OCI-LY7 (cell line): ENCODE measurements around the gene CAP2. TPM values are rescaled to one million over a fixed set of nuclear protein-coding genes. Genes with fewer than 3 reads are reported as not detected.

Source experiments
- BruUV-seq: library from RNA; stranded (reverse); fragments of 400-500 nt; replicated peaks from 2 replicates; lab custom pipeline; 2021; lab: Mats Ljungman, UMichigan
- CTCF ChIA-PET: fragments of 300-600 bp; sonication (Branson Sonifier 250); formaldehyde crosslinking; loops from one replicate; lab custom pipeline; 2022; ENCODE audit warnings: antibody characterized with exemption; ENCODE audit not compliant: unreplicated experiment; lab: Charles Lee
- POLR2A ChIA-PET: fragments of 300-600 bp; sonication (Branson Sonifier 250); formaldehyde crosslinking; loops from one replicate; lab custom pipeline; 2022; ENCODE audit warnings: antibody characterized with exemption; lab: Charles Lee
- DNase-seq: peaks from one replicate; pipeline ENCODE4 v3.0.0-alpha.2; 2015; ENCODE audit warnings: low spot score
- H2AFZ ChIP-seq: fragments of 200-600 bp; sonication (generic), shearing (Covaris generic); 2 replicates; pipeline ENCODE4 v1.6.1; 2014; ENCODE audit warnings: mild to moderate bottlenecking, antibody characterized with exemption, low read length, moderate library complexity
- H3K27ac ChIP-seq: fragments of 200-600 bp; sonication (generic); 2 replicates; pipeline ENCODE4 v1.5.1; 2014; ENCODE audit warnings: mixed run types, low read depth, mild to moderate bottlenecking, moderate library complexity, low read length, inconsistent platforms; ENCODE audit not compliant: poor library complexity, severe bottlenecking
- H3K36me3 ChIP-seq: fragments of 200-600 bp; sonication (generic); 2 replicates; pipeline ENCODE4 v1.6.1; 2014; ENCODE audit warnings: mild to moderate bottlenecking, antibody characterized with exemption, low read length, moderate library complexity, mixed read lengths; ENCODE audit not compliant: insufficient read depth
- H3K4me1 ChIP-seq: fragments of 200-600 bp; sonication (generic); 2 replicates; pipeline ENCODE4 v1.5.1; 2014; ENCODE audit warnings: mild to moderate bottlenecking, low read length; ENCODE audit not compliant: insufficient read depth, poor library complexity, severe bottlenecking
- H3K4me2 ChIP-seq: fragments of 200-600 bp; sonication (generic); 2 replicates; pipeline ENCODE4 v1.6.1; 2014; ENCODE audit warnings: mild to moderate bottlenecking, low read length
- H3K4me3 ChIP-seq: fragments of 200-600 bp; sonication (generic); 2 replicates; pipeline ENCODE4 v1.5.1; 2014; ENCODE audit warnings: mild to moderate bottlenecking, low read depth, low read length; ENCODE audit not compliant: poor library complexity, severe bottlenecking
- H3K79me2 ChIP-seq: fragments of 200-600 bp; sonication (generic); 2 replicates; pipeline ENCODE4 v1.6.1; 2016; ENCODE audit warnings: low read depth, mild to moderate bottlenecking, low read length, moderate library complexity, mixed read lengths; ENCODE audit not compliant: insufficient read depth
- H3K9me2 ChIP-seq: fragments of 200-600 bp; sonication (generic); 2 replicates; pipeline ENCODE4 v1.6.1; 2016; ENCODE audit warnings: mild to moderate bottlenecking, low read length, mixed read lengths; ENCODE audit not compliant: insufficient read depth
- H3K9me3 ChIP-seq: fragments of 200-600 bp; sonication (generic); 2 replicates; pipeline ENCODE4 v1.6.1; 2014; ENCODE audit warnings: mild to moderate bottlenecking, mixed run types, low read length, mixed read lengths
- H4K20me1 ChIP-seq: fragments of 200-600 bp; sonication (generic); 2 replicates; pipeline ENCODE4 v1.6.1; 2014; ENCODE audit warnings: mild to moderate bottlenecking, antibody characterized with exemption, low read length, moderate library complexity, mixed read lengths; ENCODE audit not compliant: insufficient read depth
- CTCF ChIP-seq: fragments of 200-600 bp; sonication (generic); conservative IDR thresholded peaks from 2 replicates; pipeline ENCODE4 v1.5.1; 2014; ENCODE audit warnings: mild to moderate bottlenecking, antibody characterized with exemption, low read length, moderate library complexity, mixed read lengths
- EZH2phosphoT487 ChIP-seq: fragments of 200-600 bp; sonication (generic); IDR thresholded peaks from 2 replicates; pipeline ENCODE4 v1.6.1; 2018; ENCODE audit warnings: low read depth, borderline replicate concordance, mild to moderate bottlenecking, mixed run types, antibody characterized with exemption, low read length, moderate library complexity, mixed read lengths
- intact Hi-C: fragments of 100-400 bp; cut with micrococcal nuclease; formaldehyde crosslinking; loops from one replicate; pipeline ENCODE4 v1.10.0; 2022; ENCODE audit not compliant: unreplicated experiment
- total RNA-seq, 2 experiments: library from RNA; depleted of rRNA in 1 of 2; stranded (reverse); fragments of >200 nt in 1 of 2; shearing (Covaris generic) in 1 of 2; gene quantifications; 2 replicates each; pipeline ENCODE4 v1.2.3, GENCODE V29; 2014 to 2022

CAP2 gene
- total RNA-seq, 2 experiments from 2014 or later, result not detected

GRCh38 chr6:17490724-17491123, 97.3 kb downstream of the CAP2 start:
- CTCF ChIA-PET, result no interaction called here
- no TSS peak for BruUV-seq
- H2AFZ ChIP-seq, result no peak overlapping the region
- no peaks in the 10 kb centered on the region for H4K20me1 ChIP-seq
- POLR2A ChIA-PET, result no interaction called here
- no peaks in the 10 kb centered on the region for H3K79me2 ChIP-seq
- no peak overlapping the region for H3K4me2 ChIP-seq
- no peaks in the 10 kb centered on the region for H3K36me3 ChIP-seq
- no peaks in the 10 kb centered on the region for H3K9me3 ChIP-seq
- no peak overlapping the region for H3K4me3 ChIP-seq
- no peak for TF ChIP-seq CTCF
- TF ChIP-seq EZH2phosphoT487, result no peak
- H3K9me2 ChIP-seq, result no peaks in the 10 kb centered on the region
- no peaks in the 10 kb centered on the region for H3K4me1 ChIP-seq
- intact Hi-C loops, result no loop called here
- no peak overlapping the region for H3K27ac ChIP-seq
- DNase-seq, result no peak

GRCh38 chr6:17491416-17492142, 98.2 kb downstream of the CAP2 start:
- H3K4me3 ChIP-seq, result no peak overlapping the region
- no peaks in the 10 kb centered on the region for H3K79me2 ChIP-seq
- no peaks in the 10 kb centered on the region for H3K9me3 ChIP-seq
- H3K4me2 ChIP-seq, result no peak overlapping the region
- TF ChIP-seq CTCF, result no peak
- no peak for TF ChIP-seq EZH2phosphoT487
- no peak for DNase-seq
- CTCF ChIA-PET, result no interaction called here
- intact Hi-C loops, result no loop called here
- POLR2A ChIA-PET, result no interaction called here
- H3K27ac ChIP-seq, result no peak overlapping the region
- no peaks in the 10 kb centered on the region for H3K4me1 ChIP-seq
- BruUV-seq, result no TSS peak
- H3K9me2 ChIP-seq, result no peaks in the 10 kb centered on the region
- no peaks in the 10 kb centered on the region for H4K20me1 ChIP-seq
- H3K36me3 ChIP-seq, result no peaks in the 10 kb centered on the region
- no peak overlapping the region for H2AFZ ChIP-seq

- intact Hi-C loops, result no loop called here
- no peaks in the 10 kb centered on the region for H3K79me2 ChIP-seq
- no peaks in the 10 kb centered on the region for H3K9me3 ChIP-seq
- H3K27ac ChIP-seq, result no peak overlapping the region
- no TSS peak for BruUV-seq
- no peak for TF ChIP-seq EZH2phosphoT487
- TF ChIP-seq CTCF, result no peak
- CTCF ChIA-PET, result no interaction called here
- no peak overlapping the region for H3K4me2 ChIP-seq
- H3K4me1 ChIP-seq, result no peaks in the 10 kb centered on the region
- H3K9me2 ChIP-seq, result no peaks in the 10 kb centered on the region
- H2AFZ ChIP-seq, result no peak overlapping the region
- H3K4me3 ChIP-seq, result no peak overlapping the region
- no peaks in the 10 kb centered on the region for H3K36me3 ChIP-seq
- H4K20me1 ChIP-seq, result no peaks in the 10 kb centered on the region
- POLR2A ChIA-PET, result no interaction called here
- no peak for DNase-seq
These were observed 99.0 kb downstream of the CAP2 start for GRCh38 chr6:17492350-17492749.
